HG02938 (cell line): ENCODE measurements around the gene RHO.
"Not testable (repeated sequence)": the region's sequence is repeated elsewhere in the genome, so short reads cannot be mapped to it uniquely, and the experiment has no call there.

Source experiments
- ATAC-seq: cut with Tn5 transposase; IDR thresholded peaks from one replicate; pipeline ENCODE4 v1.9.1; 2021; ENCODE audit warnings: mild to moderate bottlenecking, moderate library complexity; ENCODE audit not compliant: unreplicated experiment

The RHO gene

DNA sequence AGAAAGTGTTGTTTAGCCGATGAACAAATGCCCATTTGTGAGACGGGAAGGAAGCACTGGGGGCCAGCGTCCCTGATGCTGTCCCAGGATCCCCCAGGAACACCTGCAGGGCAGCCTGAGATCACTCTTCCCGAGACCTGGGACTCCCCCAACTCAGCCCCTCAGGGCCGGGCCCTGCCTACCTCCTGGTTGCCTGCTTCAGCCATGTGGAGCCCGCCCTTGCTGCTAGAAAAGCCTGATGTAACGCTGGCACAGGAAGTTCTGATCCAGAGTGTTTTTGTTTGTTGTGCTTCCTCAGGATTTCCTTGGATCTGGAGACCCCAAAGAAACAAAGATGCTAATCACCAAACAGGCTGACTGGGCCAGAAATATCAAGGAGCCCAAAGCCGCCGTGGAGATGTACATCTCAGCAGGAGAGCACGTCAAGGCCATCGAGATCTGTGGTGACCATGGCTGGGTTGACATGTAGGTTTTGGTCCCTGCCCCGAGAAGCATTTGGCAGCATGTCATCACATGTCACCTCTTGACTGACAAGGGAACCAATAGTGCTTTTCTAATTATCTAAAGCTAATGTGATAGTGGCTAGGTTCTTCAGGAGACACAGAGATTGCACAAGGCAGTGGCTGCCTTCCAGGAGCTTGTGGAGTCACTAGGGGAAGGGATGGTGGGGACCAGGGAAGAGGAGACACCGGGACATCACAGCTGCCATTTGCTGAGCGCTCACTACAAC lies 28.7 kb upstream of the RHO start:
- not testable (repeated sequence) for ATAC-seq

GRCh38 chr3:129500334-129500658 lies 28.1 kb upstream of the RHO start:
- ATAC-seq, result no peak

GRCh38 chr3:129501630-129502029 lies 26.8 kb upstream of the RHO start:
- ATAC-seq, result no peak

DNA sequence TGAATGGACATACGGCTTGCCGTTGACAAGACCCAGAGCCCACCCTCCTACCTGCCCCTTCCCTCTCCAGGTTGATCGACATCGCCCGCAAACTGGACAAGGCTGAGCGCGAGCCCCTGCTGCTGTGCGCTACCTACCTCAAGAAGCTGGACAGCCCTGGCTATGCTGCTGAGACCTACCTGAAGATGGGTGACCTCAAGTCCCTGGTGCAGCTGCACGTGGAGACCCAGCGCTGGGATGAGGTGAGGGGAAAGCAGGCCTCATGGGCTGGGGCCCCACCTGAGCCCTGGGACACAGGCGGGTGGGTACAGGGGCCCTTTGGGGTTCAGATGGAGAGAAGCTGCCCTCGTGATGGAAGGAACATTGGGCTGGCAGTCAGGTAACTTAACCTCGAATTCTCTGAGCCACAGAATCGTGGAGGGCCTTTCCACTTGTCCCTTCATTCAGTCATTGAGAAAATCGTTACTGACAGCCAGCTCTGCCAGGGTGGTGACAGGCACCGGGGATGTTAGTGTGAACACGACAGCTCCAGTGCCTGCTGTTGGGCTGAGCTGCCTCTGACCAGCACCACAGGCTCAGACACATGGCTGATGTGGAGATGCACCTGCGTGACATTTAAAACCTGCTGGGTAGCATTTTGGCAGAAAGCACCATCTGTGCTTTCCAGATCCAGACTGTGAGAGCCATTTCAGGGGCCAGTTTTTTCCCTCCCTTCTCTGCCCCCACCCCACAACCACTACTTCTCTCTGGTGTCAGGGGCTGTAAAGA lies 25.6 kb upstream of the RHO start:
- no peak for ATAC-seq

- no peak for ATAC-seq
Observed at GRCh38 chr3:129503471-129504291, 24.8 kb upstream of the RHO start.

DNA sequence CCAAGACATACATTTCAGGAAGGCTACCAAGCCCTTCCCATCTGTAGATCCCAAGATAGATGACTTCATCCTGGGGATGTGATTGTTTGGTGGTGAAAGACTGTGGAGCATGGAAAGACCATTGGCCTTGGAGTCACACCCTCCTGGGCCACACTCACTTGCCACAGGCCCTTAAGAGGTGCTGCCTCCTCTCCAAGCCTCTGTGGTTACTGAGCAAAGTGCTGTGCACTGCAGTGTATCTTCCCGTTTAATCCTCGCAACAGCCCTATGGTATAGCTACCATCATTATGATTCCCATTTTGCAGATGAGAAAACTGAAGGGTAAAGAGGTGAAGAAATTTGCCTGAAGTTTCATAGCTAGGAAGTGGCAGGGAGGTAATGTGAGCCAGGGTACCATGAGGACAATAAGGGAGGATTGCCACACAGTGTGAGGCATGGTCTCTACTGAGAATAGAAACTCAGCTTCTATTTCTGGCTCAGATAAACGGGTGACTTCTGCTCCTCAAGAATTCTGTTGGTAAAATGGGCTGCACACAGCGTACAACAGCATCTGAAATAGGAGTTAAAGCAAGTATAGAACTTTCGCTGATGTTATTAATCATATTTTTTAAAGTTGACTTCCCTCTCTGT lies 23.9 kb upstream of the RHO start:
- no peak for ATAC-seq

- ATAC-seq, result no peak
Observed at GRCh38 chr3:129505341-129505740, 23.1 kb upstream of the RHO start.

DNA sequence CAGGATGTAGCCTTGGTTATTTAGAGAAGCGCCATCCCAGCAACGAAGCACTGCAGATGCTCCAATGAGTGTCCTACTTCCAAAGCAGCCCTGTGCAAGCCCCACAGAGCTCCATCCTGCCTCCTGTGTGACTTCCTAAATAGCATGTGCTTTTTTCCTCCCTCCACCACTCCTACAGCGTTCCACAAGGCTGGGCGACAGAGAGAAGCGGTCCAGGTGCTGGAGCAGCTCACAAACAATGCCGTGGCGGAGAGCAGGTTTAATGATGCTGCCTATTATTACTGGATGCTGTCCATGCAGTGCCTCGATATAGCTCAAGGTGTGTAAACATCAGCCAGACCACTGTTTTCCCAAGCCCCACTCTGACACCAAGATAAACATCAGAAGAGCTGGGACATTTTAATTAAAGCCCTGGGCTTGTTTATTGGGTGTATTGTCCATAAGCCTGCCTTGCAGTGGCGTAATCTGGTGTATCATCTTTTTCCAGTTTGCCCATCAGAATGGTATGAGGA lies 22.2 kb upstream of the RHO start:
- no peak for ATAC-seq

GRCh38 chr3:129507181-129507831 lies 21.1 kb upstream of the RHO start:
- no peak for ATAC-seq

DNA sequence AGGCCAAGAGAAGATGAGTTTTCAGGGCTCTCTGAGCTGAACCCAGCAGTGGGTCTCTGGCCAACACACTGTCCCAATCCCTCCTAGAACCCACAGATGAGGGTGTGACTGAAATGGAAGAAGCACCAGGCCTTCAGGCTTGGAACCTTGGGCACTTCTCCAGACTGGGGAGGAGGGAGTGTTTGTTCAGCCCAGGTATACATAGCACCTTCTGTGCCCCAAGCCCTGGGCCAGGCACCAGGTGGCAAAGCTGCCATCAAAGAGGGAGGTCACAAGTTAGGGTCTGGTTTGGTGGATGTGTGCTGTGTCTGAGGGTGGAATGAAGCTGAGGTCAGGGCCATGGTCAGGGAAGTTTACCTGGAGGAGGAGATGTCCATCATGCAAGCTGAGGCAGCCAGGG lies 15.8 kb upstream of the RHO start:
- ATAC-seq, result no peak

GRCh38 chr3:129513705-129514104 lies 14.7 kb upstream of the RHO start:
- ATAC-seq, result no peak

DNA sequence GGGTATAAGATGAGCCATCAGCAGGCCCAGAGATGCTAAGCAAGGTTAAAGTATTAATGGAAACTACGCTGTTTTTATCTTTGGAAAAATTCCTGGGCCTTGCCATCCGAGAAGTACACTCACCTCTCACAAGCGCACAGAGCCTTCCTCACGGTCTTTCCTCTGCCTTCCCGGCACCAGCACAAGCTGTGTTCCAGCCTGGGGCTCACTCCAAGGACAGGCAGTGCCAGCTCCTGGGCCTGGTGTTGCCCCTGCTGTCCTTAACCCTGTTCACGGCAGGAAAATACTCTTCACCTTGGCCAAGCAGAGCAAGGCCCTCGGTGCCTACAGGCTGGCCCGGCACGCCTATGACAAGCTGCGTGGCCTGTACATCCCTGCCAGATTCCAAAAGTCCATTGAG lies 14.3 kb upstream of the RHO start:
- no peak for ATAC-seq

GRCh38 chr3:129514563-129514962 lies 13.9 kb upstream of the RHO start:
- no peak for ATAC-seq

DNA sequence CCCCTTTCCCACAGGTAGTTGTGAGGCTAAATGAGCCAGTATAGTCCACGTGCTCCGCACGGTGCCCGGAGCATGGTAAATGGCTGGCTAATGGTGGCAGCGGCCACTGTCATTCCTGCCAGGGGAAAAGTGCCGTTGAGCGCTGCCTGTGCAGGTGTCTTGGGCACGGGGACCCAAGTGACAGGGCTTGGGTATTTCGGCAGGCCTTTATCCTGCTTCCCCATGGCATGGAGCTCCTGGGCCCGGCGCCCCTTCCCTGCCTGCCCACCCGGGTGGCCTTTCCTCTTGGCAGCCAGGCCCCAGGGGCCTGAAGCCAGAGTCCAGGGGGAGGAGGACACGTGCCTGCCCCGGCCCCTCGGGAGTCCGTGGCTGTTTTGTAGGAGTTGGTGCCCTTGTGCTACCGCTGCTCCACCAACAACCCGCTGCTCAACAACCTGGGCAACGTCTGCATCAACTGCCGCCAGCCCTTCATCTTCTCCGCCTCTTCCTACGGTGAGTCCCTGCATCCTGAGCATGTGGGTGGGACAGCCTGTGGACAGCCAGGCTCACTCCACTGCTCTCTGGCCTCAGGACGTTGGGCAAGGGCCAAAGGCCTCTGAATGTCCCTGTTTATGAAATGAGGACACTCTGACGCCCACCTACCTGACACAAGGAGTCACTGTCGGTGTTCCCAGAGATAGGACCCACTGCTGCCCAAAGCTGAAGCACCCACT lies 13.2 kb upstream of the RHO start:
- not testable (repeated sequence) for ATAC-seq

- not testable (repeated sequence) for ATAC-seq
Observed at GRCh38 chr3:129515821-129516432, 12.5 kb upstream of the RHO start.

DNA sequence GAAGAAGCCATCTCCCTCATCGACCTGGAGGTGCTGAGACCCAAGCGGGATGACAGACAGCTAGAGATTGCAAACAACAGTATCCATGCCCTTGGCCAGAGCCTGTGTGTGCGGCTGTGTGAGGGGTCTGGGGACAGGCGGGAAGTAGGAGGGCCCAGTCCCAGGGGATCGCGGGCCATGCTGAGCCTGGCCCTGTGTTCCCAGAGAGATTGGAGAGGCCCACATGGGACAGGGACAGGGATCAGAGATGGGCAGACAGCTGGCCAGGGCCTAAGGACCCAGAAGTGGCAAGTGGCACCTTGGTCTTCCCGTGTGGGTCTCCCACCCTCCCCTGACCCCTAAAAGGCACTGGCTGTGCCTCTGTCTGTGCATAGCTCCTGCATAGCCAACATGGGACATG lies 10.9 kb upstream of the RHO start:
- ATAC-seq, result no peak

GRCh38 chr3:129518038-129518561 lies 10.3 kb upstream of the RHO start:
- no peak for ATAC-seq

DNA sequence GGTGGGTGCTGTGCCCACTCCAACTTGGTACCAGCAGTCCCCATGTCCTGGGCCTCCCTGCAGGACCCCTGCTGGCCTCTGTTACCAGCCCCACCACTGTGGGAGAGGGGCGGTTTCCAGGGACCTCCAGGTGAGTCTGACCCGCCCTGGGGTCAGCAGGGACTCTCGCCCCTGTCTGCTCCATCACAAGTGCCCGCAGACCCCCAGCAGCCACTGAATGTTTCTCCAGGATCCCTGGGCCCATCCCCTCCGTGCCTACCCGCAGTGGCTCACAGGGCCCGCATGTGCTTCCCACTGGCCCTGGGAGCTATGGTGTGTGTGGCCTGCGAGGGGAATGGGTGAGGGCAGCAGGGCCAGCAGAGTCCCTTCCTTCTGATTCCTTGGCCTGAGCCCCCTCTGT lies 9.9 kb upstream of the RHO start:
- ATAC-seq, result no peak

GRCh38 chr3:129519449-129519848 lies 9.0 kb upstream of the RHO start:
- no peak for ATAC-seq
